Measurements from ENCODE around the gene ALDOB.

Gene ALDOB

GRCh38 chr9:101383361-101383760 lies 52.2 kb downstream of the ALDOB start:
- DNase-seq (ENCODE audit: low spot score) = no peak

GRCh38 chr9:101381833-101382342 lies 53.7 kb downstream of the ALDOB start:
- DNase-seq (ENCODE audit: low spot score) = no peak

GRCh38 chr9:101381118-101381517 lies 54.5 kb downstream of the ALDOB start:
- no peak for DNase-seq (ENCODE audit: low spot score)

- no peak for DNase-seq (ENCODE audit: low spot score)
Measured at GRCh38 chr9:101380295-101380694, 55.3 kb downstream of the ALDOB start.

GRCh38 chr9:101376111-101376848 lies 59.3 kb downstream of the ALDOB start:
- DNase-seq (ENCODE audit: low spot score) = no peak

GRCh38 chr9:101375546-101375945 lies 60.0 kb downstream of the ALDOB start:
- DNase-seq (ENCODE audit: low spot score) = no peak

GRCh38 chr9:101372327-101373118 lies 63.1 kb downstream of the ALDOB start:
- no peak for DNase-seq (ENCODE audit: low spot score)

- DNase-seq (ENCODE audit: low spot score) = no peak
Measured at GRCh38 chr9:101371813-101372212, 63.8 kb downstream of the ALDOB start.

Measured in ecto neural progenitor cell (in vitro differentiated cells).